Measurements from ENCODE around the gene SDK2. TPM values are rescaled to one million over a fixed set of nuclear protein-coding genes. Genes with fewer than 3 reads are reported as not detected.

The SDK2 gene
- total and polyA plus RNA-seq, 9 of the 15 experiments (the other 6 are each of a cell fraction or from before 2014, with no cell fraction given) = 0.04 TPM; not detected in 8

- DNase-seq (ENCODE audit: extremely low read depth in 1 of 4, low spot score in 3 of 4) (no peak), FAIRE-seq (no peak), ATAC-seq (no peak)
- no peaks in the 10 kb centered on the region for H3K79me2 ChIP-seq (ENCODE audit: control insufficient read depth, insufficient read depth, low read length)
- H3K9me3 ChIP-seq (replicated peaks; ENCODE audit: control insufficient read depth, insufficient read depth, low read depth, low read length) = no peaks in the 10 kb centered on the region
- H4K20me1 ChIP-seq (replicated peaks; ENCODE audit: control insufficient read depth, insufficient read depth, low read length) = no peaks in the 10 kb centered on the region
- intact Hi-C loops (cut with micrococcal nuclease) = loop anchor here (2.0 kb wide), 1 partner anchor 14 kb away; no protein-coding TSS in a partner anchor
- H3K4me2 ChIP-seq (ENCODE audit: insufficient read depth, low read length) = no peak overlapping the region
- H3K4me3 ChIP-seq = no peak overlapping the region
- no peak overlapping the region for H2AFZ ChIP-seq (ENCODE audit: low read depth, low read length)
- H3K9me1 ChIP-seq (ENCODE audit: control insufficient read depth, insufficient read depth, low read length) = no peaks in the 10 kb centered on the region
- no peak overlapping the region for H3K9ac ChIP-seq (ENCODE audit: insufficient read depth in 1 of 2, low read depth in 2 of 2, low read length in 2 of 2)
- H3K27ac ChIP-seq (ENCODE audit: extremely low read depth, low read depth, low read length) = no peak overlapping the region
- H3K27me3 ChIP-seq (ENCODE audit: control insufficient read depth in 2 of 2, insufficient read depth in 2 of 2, low read length in 2 of 2) = peaks cover 11 to 57% of the 10 kb centered on the region in 2 experiments; a peak in 3 of 5 replicates
- WGBS (ENCODE audit: insufficient coverage, low coverage, missing lambda C conversion rate) = 3% methylated on average over 3 of the region's 3 CpGs
- in situ Hi-C loops (cut with MboI) = no loop called here
- ChIA-PET CTCF (ENCODE audit: low intra/inter-chr PET ratio) (no interaction called here), POLR2A (interaction anchor here (0.5 kb wide), 1 partner anchor 243 kb away, joined by 4 read pairs; no protein-coding TSS in a partner anchor)
- no peaks in the 10 kb centered on the region for H3K36me3 ChIP-seq (ENCODE audit: control insufficient read depth, insufficient read depth, low read length)
- TF ChIP-seq CTBP1 (IDR thresholded peaks at IDR 0.05; ENCODE audit: borderline replicate concordance) = no peak
- TF ChIP-seq ARID2 (IDR thresholded peaks at IDR 0.05) = no peak
- TF ChIP-seq PPARD (CRISPR knock-in tag; IDR thresholded peaks at IDR 0.05) = no peak
- TF ChIP-seq NCOA1 (IDR thresholded peaks at IDR 0.05; ENCODE audit: low read depth) = no peak
- TF ChIP-seq SIN3A (IDR thresholded peaks at IDR 0.05; ENCODE audit: borderline replicate concordance in 2 of 2, control insufficient read depth in 1 of 2, low read depth in 2 of 2, low read length in 2 of 2) = no peak
- TF ChIP-seq TAF9B (IDR thresholded peaks at IDR 0.05; ENCODE audit: partially characterized antibody) = no peak
- no peak for TF ChIP-seq ZNF124 (CRISPR knock-in tag; IDR thresholded peaks at IDR 0.05)
- no peak for TF ChIP-seq AFF1 (IDR thresholded peaks at IDR 0.05; ENCODE audit: low read depth in 1 of 2, partially characterized antibody in 2 of 2)
- no peak for TF ChIP-seq ZBTB12 (CRISPR knock-in tag; IDR thresholded peaks at IDR 0.05)
- TF ChIP-seq PKNOX1 (IDR thresholded peaks at IDR 0.05) = no peak
- no peak for TF ChIP-seq ZBTB9 (CRISPR knock-in tag; IDR thresholded peaks at IDR 0.05)
- TF ChIP-seq ZNF282 (CRISPR knock-in tag; IDR thresholded peaks at IDR 0.05) = no peak
- no TSS peak for BruUV-seq (replicated peaks)
- H3K4me1 ChIP-seq (replicated peaks in 1 of 2; ENCODE audit: control insufficient read depth in 2 of 2, insufficient read depth in 2 of 2, low read length in 2 of 2) = no peaks in the 10 kb centered on the region
These were observed 153.4 kb downstream of the SDK2 start for GRCh38 chr17:73490851-73491250.

All from K562 (cell line).